ENCODE results near the gene CAMK1G. TPM values are rescaled to one million over a fixed set of nuclear protein-coding genes. Genes with fewer than 3 reads are reported as not detected.

Gene CAMK1G
- total and polyA plus RNA-seq, 2 of the 4 experiments (the other 2 are of a cell fraction): 0.72 to 1.8 TPM

DNA sequence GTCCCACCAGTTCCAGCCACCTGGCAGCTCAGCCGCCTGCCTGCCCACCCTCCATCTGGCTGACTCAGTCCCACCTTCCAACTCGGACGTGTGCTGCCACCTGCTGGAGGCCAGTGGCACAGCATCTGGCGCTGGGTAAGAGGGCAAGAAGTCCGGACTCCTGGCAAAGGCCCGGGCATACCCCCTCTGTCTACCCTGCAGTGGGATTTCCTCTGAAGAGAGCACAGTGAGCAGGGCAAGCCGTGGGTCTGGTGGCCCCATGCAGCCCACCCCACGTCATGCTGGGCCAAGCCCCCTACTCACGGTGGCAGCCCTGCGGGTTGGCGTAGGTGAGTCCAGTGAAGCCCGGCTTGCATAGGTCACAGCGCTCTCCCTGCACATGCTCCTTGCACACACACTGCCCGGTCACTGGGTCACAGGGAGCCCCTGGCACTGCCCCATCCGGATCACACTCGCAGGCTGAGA is 44.2 kb downstream of the CAMK1G start:
- POLR2A ChIA-PET (ENCODE audit: unreplicated experiment): no interaction called here
- H2BK5ac ChIP-seq (ENCODE audit: low read depth, low read length, poor library complexity, severe bottlenecking): no peak overlapping the region
- no peak overlapping the region for H3K23ac ChIP-seq (ENCODE audit: low read depth, low read length)
- no peak overlapping the region for H2BK15ac ChIP-seq (ENCODE audit: low read depth, low read length)
- H3K4ac ChIP-seq (ENCODE audit: low read depth, low read length): no peak overlapping the region
- no peak overlapping the region for H2BK120ac ChIP-seq (ENCODE audit: low read depth, low read length)
- H2AK5ac ChIP-seq (ENCODE audit: low read depth, low read length): no peak overlapping the region
- CTCF ChIA-PET: interaction anchor here (0.5 to 1.6 kb wide), 9 partner anchors 12 to 59 kb away, joined by 3 to 11 read pairs (median 3); partner anchors contain the start of gene LAMB3
- H4K5ac ChIP-seq (ENCODE audit: low read depth, low read length): no peak overlapping the region
- no peak overlapping the region for H3K18ac ChIP-seq (ENCODE audit: low read depth, low read length)
- WGBS, 2 experiments (ENCODE audit: extremely low coverage in 2 of 2, insufficient read length in 1 of 2): 48% methylated on average over 10 of the region's 16 CpGs; no CpG with 5 or more reads in 1 of the 2 experiments
- no TSS peak for BruUV-seq (replicated peaks)
- no peaks in the 10 kb centered on the region; the same call in none of the 2 replicates for H3K4me1 ChIP-seq (ENCODE audit: control insufficient read depth, insufficient read depth, low read length)
- no peaks in the 10 kb centered on the region; the same call in 1 of the 2 replicates for H3K9me1 ChIP-seq (ENCODE audit: insufficient read depth, low read length)
- H3K79me1 ChIP-seq (ENCODE audit: low read depth in 1 of 2, low read length in 2 of 2): no peaks in the 10 kb centered on the region
- H3K9me3 ChIP-seq (ENCODE audit: control insufficient read depth, insufficient read depth, low read length): no peaks in the 10 kb centered on the region
- no peak overlapping the region for H3K9ac ChIP-seq (ENCODE audit: low read depth, low read length)
- H3K27ac ChIP-seq (ENCODE audit: insufficient read depth, low read length): no peak overlapping the region
- no peaks in the 10 kb centered on the region for H3K36me3 ChIP-seq (ENCODE audit: control insufficient read depth, insufficient read depth, low read length)
- intact Hi-C loops (cut with micrococcal nuclease) (loop anchor here (1.0 kb wide), 3 partner anchors 51 to 66 kb away; no protein-coding TSS in a partner anchor), in situ Hi-C loops (cut with MboI; ENCODE audit: low sequenced_read_pairs) (loop anchor here (5.0 kb wide), 1 partner anchor 50 kb away; no protein-coding TSS in a partner anchor), dilution Hi-C loops (cut with HindIII; ENCODE audit: low sequenced_read_pairs, unreplicated experiment) (no loop called here)
- ATAC-seq (ENCODE audit: low read depth) (peak; percentile 96), DNase-seq (peak; percentile 69)
- no peak overlapping the region for H3K56ac ChIP-seq (ENCODE audit: extremely low read depth, insufficient read depth, low read length)
- H2AFZ ChIP-seq (replicated peaks; ENCODE audit: low read length, poor library complexity): peak overlapping the region; percentile 84
- TF ChIP-seq RFX5 (IDR thresholded peaks at IDR 0.05; ENCODE audit: low read depth, low read length) (no peak), CHD1 (IDR thresholded peaks at IDR 0.05; ENCODE audit: low read depth, low read length) (no peak), MAZ (IDR thresholded peaks at IDR 0.05; ENCODE audit: borderline replicate concordance, low read depth, low read length) (0 out of 2 replicates have a peak, but pooled peaks have one; percentile 26), SMC3 (IDR thresholded peaks at IDR 0.05; ENCODE audit: low read depth, low read length) (peak; percentile 66), RAD21 (IDR thresholded peaks at IDR 0.05; ENCODE audit: low read length) (peak; percentile 78), BHLHE40 (IDR thresholded peaks at IDR 0.05; ENCODE audit: low read depth, low read length) (no peak), CEBPB (IDR thresholded peaks at IDR 0.05; ENCODE audit: low read depth, low read length) (no peak), FOS (IDR thresholded peaks at IDR 0.05; ENCODE audit: low read depth, low read length) (0 out of 2 replicates have a peak, but pooled peaks have one; percentile 26), NFE2L2 (IDR thresholded peaks at IDR 0.05; ENCODE audit: low read depth, low read length) (no peak), RCOR1 (IDR thresholded peaks at IDR 0.05; ENCODE audit: insufficient replicate concordance, low read length) (no peak)
- TF ChIP-seq, protein P1, sequence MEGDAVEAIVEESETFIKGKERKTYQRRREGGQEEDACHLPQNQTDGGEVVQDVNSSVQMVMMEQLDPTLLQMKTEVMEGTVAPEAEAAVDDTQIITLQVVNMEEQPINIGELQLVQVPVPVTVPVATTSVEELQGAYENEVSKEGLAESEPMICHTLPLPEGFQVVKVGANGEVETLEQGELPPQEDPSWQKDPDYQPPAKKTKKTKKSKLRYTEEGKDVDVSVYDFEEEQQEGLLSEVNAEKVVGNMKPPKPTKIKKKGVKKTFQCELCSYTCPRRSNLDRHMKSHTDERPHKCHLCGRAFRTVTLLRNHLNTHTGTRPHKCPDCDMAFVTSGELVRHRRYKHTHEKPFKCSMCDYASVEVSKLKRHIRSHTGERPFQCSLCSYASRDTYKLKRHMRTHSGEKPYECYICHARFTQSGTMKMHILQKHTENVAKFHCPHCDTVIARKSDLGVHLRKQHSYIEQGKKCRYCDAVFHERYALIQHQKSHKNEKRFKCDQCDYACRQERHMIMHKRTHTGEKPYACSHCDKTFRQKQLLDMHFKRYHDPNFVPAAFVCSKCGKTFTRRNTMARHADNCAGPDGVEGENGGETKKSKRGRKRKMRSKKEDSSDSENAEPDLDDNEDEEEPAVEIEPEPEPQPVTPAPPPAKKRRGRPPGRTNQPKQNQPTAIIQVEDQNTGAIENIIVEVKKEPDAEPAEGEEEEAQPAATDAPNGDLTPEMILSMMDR (conservative IDR thresholded peaks at IDR 0.05; ENCODE audit: low read depth, low read length): peak; percentile 82
- TF ChIP-seq, protein P2, sequence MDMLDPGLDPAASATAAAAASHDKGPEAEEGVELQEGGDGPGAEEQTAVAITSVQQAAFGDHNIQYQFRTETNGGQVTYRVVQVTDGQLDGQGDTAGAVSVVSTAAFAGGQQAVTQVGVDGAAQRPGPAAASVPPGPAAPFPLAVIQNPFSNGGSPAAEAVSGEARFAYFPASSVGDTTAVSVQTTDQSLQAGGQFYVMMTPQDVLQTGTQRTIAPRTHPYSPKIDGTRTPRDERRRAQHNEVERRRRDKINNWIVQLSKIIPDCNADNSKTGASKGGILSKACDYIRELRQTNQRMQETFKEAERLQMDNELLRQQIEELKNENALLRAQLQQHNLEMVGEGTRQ (IDR thresholded peaks at IDR 0.05; ENCODE audit: low read depth, low read length): no peak
- no peaks in the 10 kb centered on the region for H3K27me3 ChIP-seq (ENCODE audit: control insufficient read depth, insufficient read depth, low read length)
- H2AK9ac ChIP-seq (replicated peaks; ENCODE audit: low read depth, low read length, poor library complexity): peak overlapping the region; percentile 29
- H4K8ac ChIP-seq (ENCODE audit: low read depth in 2 of 2, low read length in 2 of 2): no peak overlapping the region
- H4K91ac ChIP-seq (ENCODE audit: insufficient read depth, low read depth, low read length): no peak overlapping the region
- no peaks in the 10 kb centered on the region for H4K20me1 ChIP-seq (ENCODE audit: insufficient read depth, low read length)
- no peak overlapping the region for H3K4me3 ChIP-seq (ENCODE audit: insufficient read depth, low read depth, low read length)
- H2BK20ac ChIP-seq (ENCODE audit: low read depth, low read length): no peak overlapping the region
- H3K14ac ChIP-seq (replicated peaks; ENCODE audit: low read depth, low read length): no peak overlapping the region
- no peak overlapping the region for H3K4me2 ChIP-seq (ENCODE audit: low read depth, low read length)

Data from IMR-90 (cell line).